SK-N-SH treated with all-trans-retinoic acid at 6 μM for 48 hours (cell line): ENCODE results near the gene RPS6KA1.
"Not testable (repeated sequence)": the region's sequence is repeated elsewhere in the genome, so short reads cannot be mapped to it uniquely, and the experiment has no call there.

Experiments used
- ATAC-seq: fragments of 200-7000 bp; cut with Tn5 transposase; 3 replicates; pipeline ENCODE4 v1.9.1; 2020; ENCODE audit warnings: mild to moderate bottlenecking, moderate library complexity
- ARNTL ChIP-seq: fragments of 450-650 bp; formaldehyde crosslinking; IDR thresholded peaks from 2 replicates; pipeline ENCODE4 v1.5.0; 2020; ENCODE audit warnings: low read depth, mild to moderate bottlenecking, moderate library complexity, borderline replicate concordance
- BACH2 ChIP-seq: fragments of 250-450 bp; sonication (Bioruptor Pico); IDR thresholded peaks from 2 replicates; pipeline ENCODE4 v1.9.0; 2021; ENCODE audit warnings: mild to moderate bottlenecking, borderline replicate concordance
- CSDC2 ChIP-seq: fragments of 250-450 bp; sonication (Bioruptor Pico); IDR thresholded peaks from 2 replicates; pipeline ENCODE4 v1.5.0; 2020; ENCODE audit warnings: mild to moderate bottlenecking, moderate library complexity
- ESRRG ChIP-seq: fragments of 250-450 bp; sonication (Bioruptor Pico); IDR thresholded peaks from 2 replicates; pipeline ENCODE4 v1.6.1; 2021; ENCODE audit warnings: mild to moderate bottlenecking
- GLIS3 ChIP-seq: fragments of 250-450 bp; sonication (Bioruptor Pico); IDR thresholded peaks from 2 replicates; pipeline ENCODE4 v1.5.0; 2020; ENCODE audit warnings: mild to moderate bottlenecking, moderate library complexity
- ISL1 ChIP-seq: fragments of 250-450 bp; sonication (Bioruptor Pico); IDR thresholded peaks from 2 replicates; pipeline ENCODE4 v2.1.2; 2022; ENCODE audit warnings: mild to moderate bottlenecking, moderate library complexity
- PPARA ChIP-seq: fragments of 250-450 bp; sonication (Bioruptor Pico); IDR thresholded peaks from 2 replicates; pipeline ENCODE4 v1.5.0; 2020; ENCODE audit warnings: mild to moderate bottlenecking, borderline replicate concordance
- RARB ChIP-seq: fragments of 250-450 bp; sonication (Bioruptor Pico); IDR thresholded peaks from 2 replicates; pipeline ENCODE4 v1.8.0; 2021; ENCODE audit warnings: mild to moderate bottlenecking, moderate library complexity
- SNAI2 ChIP-seq: fragments of 250-450 bp; sonication (Bioruptor Pico); IDR thresholded peaks from 2 replicates; pipeline ENCODE4 v1.5.0; 2020; ENCODE audit warnings: mild to moderate bottlenecking, moderate library complexity
- TCF4 ChIP-seq: fragments of 250-450 bp; sonication (Bioruptor Pico); IDR thresholded peaks from 2 replicates; pipeline ENCODE4 v1.8.0; 2021; ENCODE audit warnings: mild to moderate bottlenecking, moderate library complexity, borderline replicate concordance
- TOX ChIP-seq: fragments of 250-450 bp; sonication (Bioruptor Pico); IDR thresholded peaks from 2 replicates; pipeline ENCODE4 v1.8.0; 2021; ENCODE audit warnings: mild to moderate bottlenecking, moderate library complexity, borderline replicate concordance
- ZC3H10 ChIP-seq: fragments of 250-450 bp; sonication (Bioruptor Pico); IDR thresholded peaks from 2 replicates; pipeline ENCODE4 v1.5.1; 2021; ENCODE audit warnings: mild to moderate bottlenecking, moderate library complexity
- ZFP3 ChIP-seq: fragments of 250-450 bp; sonication (Bioruptor Pico); IDR thresholded peaks from 2 replicates; pipeline ENCODE4 v1.5.0; 2020; ENCODE audit warnings: mild to moderate bottlenecking, moderate library complexity
- ZFP30 ChIP-seq: fragments of 450-650 bp; formaldehyde crosslinking; IDR thresholded peaks from 2 replicates; pipeline ENCODE4 v1.5.0; 2022; ENCODE audit warnings: mild to moderate bottlenecking, moderate library complexity
- ZNF565 ChIP-seq: fragments of 450-650 bp; formaldehyde crosslinking; conservative IDR thresholded peaks from 2 replicates; pipeline ENCODE4 v1.5.0; 2020; ENCODE audit warnings: low read depth, mild to moderate bottlenecking, moderate library complexity
- ZNF70 ChIP-seq: fragments of 450-650 bp; formaldehyde crosslinking; IDR thresholded peaks from 2 replicates; pipeline ENCODE4 v1.5.0; 2020; ENCODE audit warnings: mild to moderate bottlenecking, moderate library complexity
- ZNF8 ChIP-seq: fragments of 450-650 bp; formaldehyde crosslinking; IDR thresholded peaks from 2 replicates; pipeline ENCODE4 v1.5.0; 2020; ENCODE audit warnings: mild to moderate bottlenecking, moderate library complexity
- TF ChIP-seq, protein P1 (sequence below): fragments of 250-450 bp; sonication (Bioruptor Pico); IDR thresholded peaks from 2 replicates; pipeline ENCODE4 v1.8.0; 2020; ENCODE audit warnings: mild to moderate bottlenecking, moderate library complexity, borderline replicate concordance
- TF ChIP-seq, protein P2 (sequence below): fragments of 250-450 bp; sonication (Bioruptor Pico); IDR thresholded peaks from 2 replicates; pipeline ENCODE4 v1.5.1; 2020; ENCODE audit warnings: low read depth, mild to moderate bottlenecking, moderate library complexity
- TF ChIP-seq, protein P3 (sequence below): fragments of 250-450 bp; sonication (Bioruptor Pico); IDR thresholded peaks from 2 replicates; pipeline ENCODE4 v1.5.1; 2021; ENCODE audit warnings: mild to moderate bottlenecking, moderate library complexity
- TF ChIP-seq, protein P4 (sequence below): fragments of 250-450 bp; sonication (Bioruptor Pico); IDR thresholded peaks from 2 replicates; pipeline ENCODE4 v1.5.0; 2020; ENCODE audit warnings: mild to moderate bottlenecking, moderate library complexity
- TF ChIP-seq, protein P5 (sequence below): fragments of 250-450 bp; sonication (Bioruptor Pico); IDR thresholded peaks from 2 replicates; pipeline ENCODE4 v1.8.0; 2021; ENCODE audit warnings: low read depth, mild to moderate bottlenecking, moderate library complexity, borderline replicate concordance

The RPS6KA1 gene

DNA sequence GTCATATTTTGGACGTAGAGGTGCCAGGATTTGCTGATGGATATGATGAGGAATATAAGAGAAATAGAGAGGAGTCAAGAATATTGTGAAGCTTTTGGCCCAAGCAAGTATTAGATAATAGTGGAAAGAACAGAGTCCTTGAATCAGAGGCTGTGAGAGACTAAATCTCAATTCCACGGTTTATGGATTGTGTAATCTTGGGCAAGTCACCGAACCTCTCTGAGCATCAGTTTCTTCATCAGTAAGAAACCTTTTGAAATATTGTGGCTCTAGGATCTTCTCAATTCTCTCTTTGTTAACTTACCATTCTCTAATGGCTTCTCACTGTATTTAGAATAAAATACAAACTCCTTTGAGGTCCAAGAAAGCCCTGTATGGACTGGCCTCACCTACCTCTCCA is 77.6 kb downstream of the RPS6KA1 start:
- TF ChIP-seq ISL1, result no peak
- TF ChIP-seq ZNF8 (CRISPR knock-in tag), result no peak
- no peak for ATAC-seq

DNA sequence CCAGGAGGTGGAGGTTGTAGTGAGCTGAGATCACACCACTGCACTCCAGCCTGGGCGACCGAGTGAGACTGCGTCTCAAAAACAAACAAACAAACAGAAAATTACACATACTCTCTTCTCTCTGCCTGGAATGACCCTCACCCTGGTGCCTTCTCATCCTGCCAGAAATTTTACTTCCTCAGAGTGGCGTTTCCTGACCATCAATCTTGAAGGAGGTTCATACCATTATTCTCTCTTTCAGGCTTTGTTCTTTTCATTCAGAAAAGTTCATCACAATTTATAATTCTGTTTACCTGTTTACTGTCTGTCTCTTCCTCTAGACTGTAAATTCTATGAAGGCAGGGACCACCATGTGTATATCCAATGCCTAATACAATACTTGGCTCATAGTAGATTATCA is 79.3 kb downstream of the RPS6KA1 start:
- ATAC-seq, result no peak
- TF ChIP-seq ZFP30 (CRISPR knock-in tag) (no peak), TCF4 (CRISPR knock-in tag) (no peak), SNAI2 (no peak), RARB (no peak), ZNF8 (CRISPR knock-in tag) (no peak), ISL1 (no peak), ESRRG (CRISPR knock-in tag) (no peak), ARNTL (CRISPR knock-in tag) (no peak), ZFP3 (no peak), GLIS3 (CRISPR knock-in tag) (no peak), ZC3H10 (CRISPR knock-in tag) (no peak), ZNF565 (CRISPR knock-in tag) (no peak), TOX (no peak)
- TF ChIP-seq, protein P1, sequence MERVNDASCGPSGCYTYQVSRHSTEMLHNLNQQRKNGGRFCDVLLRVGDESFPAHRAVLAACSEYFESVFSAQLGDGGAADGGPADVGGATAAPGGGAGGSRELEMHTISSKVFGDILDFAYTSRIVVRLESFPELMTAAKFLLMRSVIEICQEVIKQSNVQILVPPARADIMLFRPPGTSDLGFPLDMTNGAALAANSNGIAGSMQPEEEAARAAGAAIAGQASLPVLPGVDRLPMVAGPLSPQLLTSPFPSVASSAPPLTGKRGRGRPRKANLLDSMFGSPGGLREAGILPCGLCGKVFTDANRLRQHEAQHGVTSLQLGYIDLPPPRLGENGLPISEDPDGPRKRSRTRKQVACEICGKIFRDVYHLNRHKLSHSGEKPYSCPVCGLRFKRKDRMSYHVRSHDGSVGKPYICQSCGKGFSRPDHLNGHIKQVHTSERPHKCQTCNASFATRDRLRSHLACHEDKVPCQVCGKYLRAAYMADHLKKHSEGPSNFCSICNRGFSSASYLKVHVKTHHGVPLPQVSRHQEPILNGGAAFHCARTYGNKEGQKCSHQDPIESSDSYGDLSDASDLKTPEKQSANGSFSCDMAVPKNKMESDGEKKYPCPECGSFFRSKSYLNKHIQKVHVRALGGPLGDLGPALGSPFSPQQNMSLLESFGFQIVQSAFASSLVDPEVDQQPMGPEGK, result no peak
- TF ChIP-seq, protein P2, sequence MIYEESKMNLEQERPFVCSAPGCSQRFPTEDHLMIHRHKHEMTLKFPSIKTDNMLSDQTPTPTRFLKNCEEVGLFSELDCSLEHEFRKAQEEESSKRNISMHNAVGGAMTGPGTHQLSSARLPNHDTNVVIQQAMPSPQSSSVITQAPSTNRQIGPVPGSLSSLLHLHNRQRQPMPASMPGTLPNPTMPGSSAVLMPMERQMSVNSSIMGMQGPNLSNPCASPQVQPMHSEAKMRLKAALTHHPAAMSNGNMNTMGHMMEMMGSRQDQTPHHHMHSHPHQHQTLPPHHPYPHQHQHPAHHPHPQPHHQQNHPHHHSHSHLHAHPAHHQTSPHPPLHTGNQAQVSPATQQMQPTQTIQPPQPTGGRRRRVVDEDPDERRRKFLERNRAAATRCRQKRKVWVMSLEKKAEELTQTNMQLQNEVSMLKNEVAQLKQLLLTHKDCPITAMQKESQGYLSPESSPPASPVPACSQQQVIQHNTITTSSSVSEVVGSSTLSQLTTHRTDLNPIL (CRISPR knock-in tag), result no peak
- TF ChIP-seq, protein P3, sequence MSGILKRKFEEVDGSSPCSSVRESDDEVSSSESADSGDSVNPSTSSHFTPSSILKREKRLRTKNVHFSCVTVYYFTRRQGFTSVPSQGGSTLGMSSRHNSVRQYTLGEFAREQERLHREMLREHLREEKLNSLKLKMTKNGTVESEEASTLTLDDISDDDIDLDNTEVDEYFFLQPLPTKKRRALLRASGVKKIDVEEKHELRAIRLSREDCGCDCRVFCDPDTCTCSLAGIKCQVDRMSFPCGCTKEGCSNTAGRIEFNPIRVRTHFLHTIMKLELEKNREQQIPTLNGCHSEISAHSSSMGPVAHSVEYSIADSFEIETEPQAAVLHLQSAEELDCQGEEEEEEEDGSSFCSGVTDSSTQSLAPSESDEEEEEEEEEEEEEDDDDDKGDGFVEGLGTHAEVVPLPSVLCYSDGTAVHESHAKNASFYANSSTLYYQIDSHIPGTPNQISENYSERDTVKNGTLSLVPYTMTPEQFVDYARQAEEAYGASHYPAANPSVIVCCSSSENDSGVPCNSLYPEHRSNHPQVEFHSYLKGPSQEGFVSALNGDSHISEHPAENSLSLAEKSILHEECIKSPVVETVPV, result no peak
- TF ChIP-seq, protein P4, sequence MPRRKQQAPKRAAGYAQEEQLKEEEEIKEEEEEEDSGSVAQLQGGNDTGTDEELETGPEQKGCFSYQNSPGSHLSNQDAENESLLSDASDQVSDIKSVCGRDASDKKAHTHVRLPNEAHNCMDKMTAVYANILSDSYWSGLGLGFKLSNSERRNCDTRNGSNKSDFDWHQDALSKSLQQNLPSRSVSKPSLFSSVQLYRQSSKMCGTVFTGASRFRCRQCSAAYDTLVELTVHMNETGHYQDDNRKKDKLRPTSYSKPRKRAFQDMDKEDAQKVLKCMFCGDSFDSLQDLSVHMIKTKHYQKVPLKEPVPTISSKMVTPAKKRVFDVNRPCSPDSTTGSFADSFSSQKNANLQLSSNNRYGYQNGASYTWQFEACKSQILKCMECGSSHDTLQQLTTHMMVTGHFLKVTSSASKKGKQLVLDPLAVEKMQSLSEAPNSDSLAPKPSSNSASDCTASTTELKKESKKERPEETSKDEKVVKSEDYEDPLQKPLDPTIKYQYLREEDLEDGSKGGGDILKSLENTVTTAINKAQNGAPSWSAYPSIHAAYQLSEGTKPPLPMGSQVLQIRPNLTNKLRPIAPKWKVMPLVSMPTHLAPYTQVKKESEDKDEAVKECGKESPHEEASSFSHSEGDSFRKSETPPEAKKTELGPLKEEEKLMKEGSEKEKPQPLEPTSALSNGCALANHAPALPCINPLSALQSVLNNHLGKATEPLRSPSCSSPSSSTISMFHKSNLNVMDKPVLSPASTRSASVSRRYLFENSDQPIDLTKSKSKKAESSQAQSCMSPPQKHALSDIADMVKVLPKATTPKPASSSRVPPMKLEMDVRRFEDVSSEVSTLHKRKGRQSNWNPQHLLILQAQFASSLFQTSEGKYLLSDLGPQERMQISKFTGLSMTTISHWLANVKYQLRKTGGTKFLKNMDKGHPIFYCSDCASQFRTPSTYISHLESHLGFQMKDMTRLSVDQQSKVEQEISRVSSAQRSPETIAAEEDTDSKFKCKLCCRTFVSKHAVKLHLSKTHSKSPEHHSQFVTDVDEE (CRISPR knock-in tag), result no peak
- TF ChIP-seq, all 23 proteins: peak for 0

DNA sequence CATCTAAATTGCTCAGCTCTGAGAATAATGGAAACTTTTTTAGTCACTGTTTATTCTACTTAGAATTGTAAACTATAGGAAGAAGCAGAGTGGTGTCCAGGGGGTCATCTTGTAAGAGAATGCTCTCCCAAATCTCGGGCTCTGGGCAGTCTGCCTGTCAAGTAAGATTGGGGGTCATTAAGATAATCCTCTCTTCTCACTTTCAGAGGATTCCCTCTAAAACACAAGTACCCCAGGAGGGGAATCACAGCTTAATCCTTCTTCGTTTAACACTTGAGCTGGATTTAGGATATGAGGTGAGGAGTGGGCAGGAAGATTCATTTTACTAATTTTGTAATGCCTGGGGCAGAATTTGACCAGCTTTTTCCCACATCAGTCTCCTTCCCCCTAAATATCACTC is 81.2 kb downstream of the RPS6KA1 start:
- TF ChIP-seq TOX, result no peak
- no peak for TF ChIP-seq CSDC2 (CRISPR knock-in tag)
- no peak for TF ChIP-seq ZC3H10 (CRISPR knock-in tag)
- no peak for TF ChIP-seq ZFP3
- TF ChIP-seq ISL1, result no peak
- no peak for TF ChIP-seq RARB
- TF ChIP-seq ARNTL (CRISPR knock-in tag), result no peak
- TF ChIP-seq ZFP30 (CRISPR knock-in tag), result no peak
- no peak for TF ChIP-seq ZNF70 (CRISPR knock-in tag)
- TF ChIP-seq, protein P1, result no peak
- TF ChIP-seq BACH2 (CRISPR knock-in tag), result no peak
- no peak for TF ChIP-seq GLIS3 (CRISPR knock-in tag)
- no peak for TF ChIP-seq ZNF8 (CRISPR knock-in tag)
- TF ChIP-seq, protein P5, sequence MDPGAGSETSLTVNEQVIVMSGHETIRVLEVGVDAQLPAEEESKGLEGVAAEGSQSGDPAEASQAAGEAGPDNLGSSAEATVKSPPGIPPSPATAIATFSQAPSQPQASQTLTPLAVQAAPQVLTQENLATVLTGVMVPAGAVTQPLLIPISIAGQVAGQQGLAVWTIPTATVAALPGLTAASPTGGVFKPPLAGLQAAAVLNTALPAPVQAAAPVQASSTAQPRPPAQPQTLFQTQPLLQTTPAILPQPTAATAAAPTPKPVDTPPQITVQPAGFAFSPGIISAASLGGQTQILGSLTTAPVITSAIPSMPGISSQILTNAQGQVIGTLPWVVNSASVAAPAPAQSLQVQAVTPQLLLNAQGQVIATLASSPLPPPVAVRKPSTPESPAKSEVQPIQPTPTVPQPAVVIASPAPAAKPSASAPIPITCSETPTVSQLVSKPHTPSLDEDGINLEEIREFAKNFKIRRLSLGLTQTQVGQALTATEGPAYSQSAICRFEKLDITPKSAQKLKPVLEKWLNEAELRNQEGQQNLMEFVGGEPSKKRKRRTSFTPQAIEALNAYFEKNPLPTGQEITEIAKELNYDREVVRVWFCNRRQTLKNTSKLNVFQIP (CRISPR knock-in tag), result no peak
- TF ChIP-seq TCF4 (CRISPR knock-in tag), result no peak
- TF ChIP-seq SNAI2, result no peak
- TF ChIP-seq PPARA (CRISPR knock-in tag), result no peak
- TF ChIP-seq, all 23 proteins: peak for 0
- no peak for ATAC-seq

DNA sequence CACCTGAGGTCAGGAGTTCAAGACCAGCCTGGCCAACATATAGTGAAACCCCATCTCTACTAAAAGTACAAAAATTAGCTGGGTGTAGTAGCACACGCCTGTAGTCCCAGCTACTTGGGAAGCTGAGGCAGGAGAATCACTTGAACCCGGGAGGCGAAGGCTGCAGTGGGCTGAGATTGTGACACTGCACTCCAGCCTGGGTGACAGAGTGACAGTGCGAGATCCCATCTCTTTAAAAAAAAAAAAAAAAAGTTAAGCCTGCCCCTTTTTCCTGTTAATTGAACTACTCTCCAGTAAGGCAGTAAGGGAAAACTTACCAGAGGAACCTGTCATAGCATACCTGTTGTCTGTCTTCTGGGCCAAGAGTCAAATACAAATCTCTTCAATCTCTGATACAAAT is 83.1 kb downstream of the RPS6KA1 start:
- ATAC-seq, result not testable (repeated sequence)
